Right lobe of liver (tissue), 6 donors: Measurements from ENCODE around the gene PLCXD1. TPM values are rescaled to one million over a fixed set of nuclear protein-coding genes. Genes with fewer than 3 reads are reported as not detected.
"Not testable (repeated sequence)": the region's sequence is repeated elsewhere in the genome, so short reads cannot be mapped to it uniquely, and the experiment has no call there.

Source experiments
- ATAC-seq, 4 donors: fragments of 200-7000 bp; cut with Tn5 transposase; one replicate each; pipeline ENCODE4 v1.9.1; 2020; ENCODE audit warnings: mild to moderate bottlenecking in 4 of 4, moderate library complexity in 4 of 4
- DNase-seq, 3 donors: peaks; one replicate each; pipeline ENCODE4 v3.0.0-alpha.2; 2020
- H3K27ac ChIP-seq, 3 donors: fragments of 200-600 bp; one replicate each; pipeline ENCODE4 v1.8.0; 2022
- H3K27me3 ChIP-seq, 2 donors: fragments of 200-600 bp; one replicate each; pipeline ENCODE4 v1.8.0; 2022
- H3K36me3 ChIP-seq, 4 donors: fragments of 200-600 bp; sonication (generic) in 1 of 4; one replicate each; pipeline versions ENCODE4 v1.5.1 to v1.8.0; 2017 to 2022; ENCODE audit warnings: control low read depth in 1 of 4
- H3K4me1 ChIP-seq, 4 donors: fragments of 200-600 bp; sonication (generic) in 1 of 4; one replicate each; pipeline versions ENCODE4 v1.5.1 to v1.8.0; 2017 to 2022; ENCODE audit warnings: control low read depth in 1 of 4
- H3K4me3 ChIP-seq, 3 donors: fragments of 200-600 bp; one replicate each; pipeline ENCODE4 v1.8.0; 2022
- H3K9me3 ChIP-seq, 4 donors: fragments of 200-600 bp; sonication (generic) in 1 of 4; one replicate each; pipeline versions ENCODE4 v1.5.1 to v1.8.0; 2017 to 2022; ENCODE audit warnings: control low read depth in 1 of 4
- POLR2A ChIP-seq: fragments of 450-650 bp; IDR thresholded peaks from one replicate; pipeline ENCODE4 v1.6.1; 2017; ENCODE audit warnings: antibody characterized with exemption, mild to moderate bottlenecking
- WGBS: methylation state at CpG from one replicate; pipeline ENCODE4 v1.1.6; 2018; ENCODE audit warnings: low coverage, low lambda C conversion rate; ENCODE audit not compliant: insufficient coverage; ENCODE audit errors: missing lambda C conversion rate; 5-methylcytosine and 5-hydroxymethylcytosine counted together
- intact Hi-C, 2 donors: fragments of 100-400 bp; cut with DNase I; formaldehyde crosslinking; loops; one replicate each; pipeline versions ENCODE4 v1.11.2 to v1.14.1; 2022
- total RNA-seq, 6 experiments: library from RNA; depleted of rRNA in 2 of 6; stranded (reverse); fragments of >200 nt in 2 of 6; fragmentation: NEBNext Ultra II Directional in 3 of 6; extraction: Animal tissue kit (Norgen Biotek cat#: 25700) in 3 of 6; gene quantifications; one replicate each; pipeline versions ENCODE4 v1.1.0 to v1.2.4, GENCODE V29; 2016 to 2023
- TF ChIP-seq, protein P1 (sequence below), 4 donors: fragments of 200-600 bp in 3 of 4; fragments of 450-650 bp in 1 of 4; IDR thresholded peaks; one replicate each; pipeline versions ENCODE4 v1.5.1 to v1.8.0; 2016 to 2022; ENCODE audit warnings: antibody characterized with exemption in 4 of 4, mild to moderate bottlenecking in 2 of 4
- donor health status: DM: no; HTN: yes; CAD: no.
- donor health status: DM: no; HTN: no; CAD: no.
- donor health status: DM: no; HTN: no; CAD: no.
- donor health status: DM: no; HTN: yes; CAD: no.
- donor health status: DM: no; HTN: yes; CAD: no.

Gene PLCXD1
- total RNA-seq, 6 experiments from 2014 or later, result 3.4 to 11.2 (median 5.1) TPM

DNA sequence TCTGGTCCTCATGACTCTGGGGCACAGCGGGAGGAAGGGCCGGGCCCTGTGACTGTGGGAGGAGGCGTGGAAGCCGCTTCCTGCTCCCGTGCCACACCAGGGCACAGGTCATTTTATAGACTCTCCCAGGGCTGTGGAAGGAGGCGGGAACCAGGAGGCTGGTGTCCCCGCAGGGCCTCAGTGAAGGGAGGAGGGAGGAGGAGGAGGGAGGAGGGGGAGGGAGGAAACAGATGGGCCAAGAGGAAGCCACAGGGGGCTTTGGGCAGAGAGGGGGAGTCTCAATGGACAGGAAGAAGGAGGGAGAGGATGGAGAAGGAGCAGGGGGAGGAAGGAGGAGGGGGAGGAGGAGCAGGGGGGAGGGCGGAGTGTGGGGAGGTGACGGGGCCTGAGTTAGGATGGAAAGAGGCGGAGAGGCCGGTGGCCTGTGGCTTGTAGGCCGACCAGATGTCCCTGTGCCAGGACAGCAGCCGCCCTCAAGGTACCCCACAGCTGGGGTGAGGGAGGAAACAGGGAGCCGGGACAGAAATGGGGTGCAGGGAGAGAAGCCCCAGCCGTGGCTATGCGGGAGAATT lies 6.2 kb upstream of the PLCXD1 start:
- peak overlapping the region; percentile 65 to 91 (median 72) for H3K4me3 ChIP-seq
- H3K4me1 ChIP-seq, result peaks cover 0 to 7% (median 3%) of the 10 kb centered on the region in 4 donors
- ATAC-seq (peak; percentile 74 to 83 (median 78)), DNase-seq (peak; percentile 76 to 88 (median 86))
- WGBS, result 26% methylated on average over 8 of the region's 16 CpGs
- no peaks in the 10 kb centered on the region for H3K9me3 ChIP-seq
- intact Hi-C loops, result no loop called here
- no peaks in the 10 kb centered on the region for H3K36me3 ChIP-seq
- no peak for TF ChIP-seq POLR2A
- TF ChIP-seq, protein P1, sequence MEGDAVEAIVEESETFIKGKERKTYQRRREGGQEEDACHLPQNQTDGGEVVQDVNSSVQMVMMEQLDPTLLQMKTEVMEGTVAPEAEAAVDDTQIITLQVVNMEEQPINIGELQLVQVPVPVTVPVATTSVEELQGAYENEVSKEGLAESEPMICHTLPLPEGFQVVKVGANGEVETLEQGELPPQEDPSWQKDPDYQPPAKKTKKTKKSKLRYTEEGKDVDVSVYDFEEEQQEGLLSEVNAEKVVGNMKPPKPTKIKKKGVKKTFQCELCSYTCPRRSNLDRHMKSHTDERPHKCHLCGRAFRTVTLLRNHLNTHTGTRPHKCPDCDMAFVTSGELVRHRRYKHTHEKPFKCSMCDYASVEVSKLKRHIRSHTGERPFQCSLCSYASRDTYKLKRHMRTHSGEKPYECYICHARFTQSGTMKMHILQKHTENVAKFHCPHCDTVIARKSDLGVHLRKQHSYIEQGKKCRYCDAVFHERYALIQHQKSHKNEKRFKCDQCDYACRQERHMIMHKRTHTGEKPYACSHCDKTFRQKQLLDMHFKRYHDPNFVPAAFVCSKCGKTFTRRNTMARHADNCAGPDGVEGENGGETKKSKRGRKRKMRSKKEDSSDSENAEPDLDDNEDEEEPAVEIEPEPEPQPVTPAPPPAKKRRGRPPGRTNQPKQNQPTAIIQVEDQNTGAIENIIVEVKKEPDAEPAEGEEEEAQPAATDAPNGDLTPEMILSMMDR (IDR thresholded peaks at IDR 0.05), result no peak
- H3K27me3 ChIP-seq, result no peaks in the 10 kb centered on the region
- peak overlapping the region in 2 of 3 donors; percentile 77 to 81 for H3K27ac ChIP-seq

DNA sequence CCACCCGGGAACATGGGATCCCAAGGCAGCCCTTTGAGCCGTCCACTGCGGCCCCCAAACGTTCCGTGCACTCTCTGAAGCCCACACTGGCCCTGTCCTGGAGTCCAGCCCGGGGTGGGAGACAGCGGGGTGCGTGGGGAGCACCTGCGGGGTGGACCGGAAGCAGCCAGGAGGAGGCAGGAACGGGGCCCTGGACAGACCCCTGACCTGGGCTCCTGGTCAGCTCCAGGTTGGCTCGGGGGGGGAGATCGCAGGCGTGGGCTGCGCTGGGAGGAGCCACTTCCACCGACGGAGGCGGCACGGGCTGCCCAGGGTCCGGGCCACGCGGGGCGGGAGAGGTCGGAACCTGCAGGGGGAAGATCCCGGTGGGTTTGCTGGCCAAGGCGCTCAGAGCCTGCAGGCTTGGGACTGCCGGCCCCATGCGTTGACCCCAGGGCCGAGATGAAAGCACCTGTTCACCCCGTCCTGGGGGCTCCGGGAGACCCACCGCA lies 5.7 kb upstream of the PLCXD1 start:
- Histone ChIP-seq H3K36me3 (no peaks in the 10 kb centered on the region), H3K4me3 (peak overlapping the region; percentile 65 to 91 (median 72)), H3K27me3 (no peaks in the 10 kb centered on the region), H3K27ac (peak overlapping the region; percentile 18 to 81 (median 77)), H3K4me1 (peaks cover 0 to 7% (median 3%) of the 10 kb centered on the region in 4 donors), H3K9me3 (no peaks in the 10 kb centered on the region)
- 0% methylated on average over 1 of the region's 32 CpGs for WGBS
- TF ChIP-seq, protein P1 (IDR thresholded peaks at IDR 0.05), result no peak
- no peak for TF ChIP-seq POLR2A
- ATAC-seq (peak; percentile 13 to 31 (median 17)), DNase-seq (peak in 2 of 3 donors; percentile 62 to 66)
- intact Hi-C loops, result no loop called here

DNA sequence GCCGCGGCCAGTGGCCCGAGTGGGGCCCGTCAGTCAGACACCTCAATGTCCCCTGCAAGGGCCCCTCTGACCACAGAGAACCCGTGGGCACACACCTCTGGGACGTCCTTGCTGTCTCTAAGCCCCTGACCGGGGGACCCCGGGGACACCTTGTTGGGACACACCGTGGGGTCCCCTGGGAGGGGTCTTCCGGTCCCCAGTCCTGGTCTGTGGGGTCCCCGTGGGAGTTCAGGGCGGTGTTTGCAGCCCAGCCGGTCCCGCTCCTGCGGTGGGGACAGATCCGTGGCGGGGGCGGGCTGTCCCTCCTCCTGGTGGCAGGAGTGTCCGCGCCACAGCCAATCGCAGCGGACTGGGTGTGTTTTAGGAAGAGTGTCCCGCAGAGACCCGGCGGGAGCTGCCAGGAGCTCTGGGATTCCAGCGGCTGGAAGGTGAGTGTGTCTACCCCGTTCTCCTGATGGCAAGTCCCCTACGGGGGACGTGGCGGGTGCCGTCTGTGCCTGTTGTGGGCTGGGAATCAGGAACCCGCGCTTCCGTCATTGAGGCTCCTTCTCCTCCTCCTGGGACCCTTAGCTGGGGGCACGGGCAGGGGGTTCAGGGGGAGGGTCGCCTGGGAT lies 5.1 kb upstream of the PLCXD1 start:
- TF ChIP-seq, protein P1 (IDR thresholded peaks at IDR 0.05), result peak in 3 of 4 donors; percentile 24 to 35 (median 26)
- TF ChIP-seq POLR2A, result peak; percentile 93
- Histone ChIP-seq H3K27me3 (no peaks in the 10 kb centered on the region), H3K4me3 (peak overlapping the region; percentile 65 to 91 (median 72)), H3K4me1 (peaks cover 0 to 7% (median 3%) of the 10 kb centered on the region in 4 donors), H3K36me3 (no peaks in the 10 kb centered on the region), H3K9me3 (no peaks in the 10 kb centered on the region), H3K27ac (peak overlapping the region; percentile 18 to 81 (median 77))
- 0% methylated on average over 3 of the region's 36 CpGs for WGBS
- DNase-seq, result peak; percentile 91 to 97 (median 95)
- intact Hi-C loops, result no loop called here
- peak; percentile 94 to 98 (median 96) for ATAC-seq

DNA sequence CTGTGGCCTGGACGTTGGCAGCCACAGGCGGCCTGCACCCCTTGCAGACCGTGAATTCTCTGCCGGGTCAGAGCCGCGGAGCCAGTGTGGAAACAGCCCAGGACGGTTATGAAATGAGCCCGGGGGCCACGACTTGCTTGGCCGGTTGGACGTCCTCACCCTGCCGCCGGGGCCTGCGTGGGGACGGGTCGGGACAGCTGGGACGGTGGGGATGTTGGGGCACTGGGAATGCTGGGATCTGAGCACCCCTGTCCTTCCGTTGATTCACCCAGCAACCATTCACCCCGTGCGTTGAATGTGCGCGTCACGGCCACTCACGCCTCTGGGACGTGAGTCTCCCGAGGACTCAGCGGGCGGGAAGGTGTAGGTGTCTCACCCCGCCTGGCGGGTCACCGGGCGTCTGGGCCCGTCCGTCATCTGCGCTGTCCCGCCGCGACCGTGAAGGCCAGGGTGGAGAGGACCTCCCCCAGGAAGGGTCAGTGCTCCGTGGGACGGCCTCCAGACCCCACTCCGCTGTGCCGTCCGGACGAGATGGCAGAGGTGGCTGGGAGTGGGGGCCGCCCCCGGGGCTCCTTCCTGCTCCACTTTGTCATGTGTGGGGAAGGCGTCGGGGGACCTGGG lies 4.5 kb upstream of the PLCXD1 start:
- 0% methylated on average over 5 of the region's 49 CpGs for WGBS
- intact Hi-C loops, result no loop called here
- TF ChIP-seq POLR2A, result no peak
- TF ChIP-seq, protein P1 (IDR thresholded peaks at IDR 0.05), result no peak
- peak overlapping the region in 2 of 3 donors; percentile 77 to 81 for H3K27ac ChIP-seq
- peaks cover 0 to 7% (median 3%) of the 10 kb centered on the region in 4 donors for H3K4me1 ChIP-seq
- peak; percentile 58 to 63 (median 62) for DNase-seq
- H3K36me3 ChIP-seq, result no peaks in the 10 kb centered on the region
- peak; percentile 48 to 60 (median 56) for ATAC-seq
- H3K27me3 ChIP-seq, result no peaks in the 10 kb centered on the region
- H3K9me3 ChIP-seq, result no peaks in the 10 kb centered on the region
- H3K4me3 ChIP-seq, result peak overlapping the region; percentile 65 to 91 (median 72)

DNA sequence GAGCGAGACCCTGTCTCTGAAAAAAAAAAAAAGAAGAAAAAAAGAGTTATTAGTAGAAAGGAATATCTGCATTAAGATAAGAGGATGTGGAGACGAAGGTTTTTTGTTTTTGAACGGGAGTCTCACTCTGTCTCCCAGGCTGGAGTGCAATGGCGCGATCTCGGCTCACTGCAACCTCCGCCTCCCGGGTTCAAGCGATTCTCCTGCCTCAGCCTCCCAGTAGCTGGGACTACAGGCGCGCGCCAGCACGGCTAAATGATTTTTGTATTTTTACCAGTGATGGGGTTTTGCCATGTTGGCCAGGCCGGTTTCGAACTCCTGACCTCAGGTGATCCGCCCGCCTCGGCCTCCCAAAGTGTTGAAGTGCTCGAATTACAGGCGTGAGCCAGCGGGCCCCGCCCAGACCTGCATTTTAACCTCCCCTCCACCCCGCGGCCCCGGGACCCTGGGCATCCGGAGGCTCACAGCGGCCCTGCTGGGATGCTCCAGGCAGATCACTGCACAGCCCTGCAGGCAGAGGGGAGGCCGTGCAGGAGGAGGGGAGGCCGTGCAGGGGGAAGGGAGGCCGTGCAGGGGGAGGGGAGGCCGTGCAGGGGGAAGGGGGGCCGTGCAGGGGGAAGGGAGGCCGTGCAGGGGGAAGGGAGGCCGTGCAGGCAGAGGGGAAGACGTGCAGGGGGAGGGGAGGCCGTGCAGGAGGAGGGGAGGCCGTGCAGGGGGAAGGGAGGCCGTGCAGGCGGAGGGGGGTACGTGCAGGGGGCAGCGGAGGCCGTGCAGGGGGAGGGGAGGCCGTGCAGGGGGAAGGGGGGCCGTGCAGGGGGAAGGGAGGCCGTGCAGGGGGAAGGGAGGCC lies 1.2 kb upstream of the PLCXD1 start:
- not testable (repeated sequence) for H3K4me3 ChIP-seq

DNA sequence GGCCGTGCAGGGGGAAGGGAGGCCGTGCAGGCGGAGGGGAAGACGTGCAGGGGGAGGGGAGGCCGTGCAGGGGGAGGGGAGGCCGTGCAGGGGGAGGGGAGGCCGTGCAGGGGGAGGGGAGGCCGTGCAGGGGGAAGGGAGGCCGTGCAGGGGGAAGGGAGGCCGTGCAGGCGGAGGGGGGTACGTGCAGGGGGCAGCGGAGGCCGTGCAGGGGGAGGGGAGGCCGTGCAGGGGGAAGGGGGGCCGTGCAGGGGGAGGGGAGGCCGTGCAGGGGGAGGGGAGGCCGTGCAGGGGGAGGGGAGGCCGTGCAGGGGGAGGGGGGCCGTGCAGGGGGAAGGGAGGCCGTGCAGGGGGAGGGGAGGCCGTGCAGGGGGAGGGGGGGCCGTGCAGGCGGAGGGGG lies 459 bp upstream of the PLCXD1 start:
- H3K4me1 ChIP-seq, H3K9me3 ChIP-seq, H3K27ac ChIP-seq, H3K4me3 ChIP-seq, intact Hi-C loops, DNase-seq, H3K27me3 ChIP-seq, ATAC-seq: not testable (repeated sequence)
- 41% methylated on average over 17 of the region's 24 CpGs for WGBS
- peaks cover 0 to 12% (median 4%) of the 10 kb centered on the region in 4 donors for H3K36me3 ChIP-seq

More for the DNA sequence above, 1.2 kb upstream of the PLCXD1 start:
- 73% methylated on average over 21 of the region's 45 CpGs for WGBS
- DNase-seq, result peak in 1 of 3 donors; percentile 51
- H3K36me3 ChIP-seq, H3K4me1 ChIP-seq, intact Hi-C loops, ATAC-seq, H3K9me3 ChIP-seq, H3K27ac ChIP-seq, H3K27me3 ChIP-seq: not testable (repeated sequence)
